ENCODE results near the gene UVRAG. TPM values are rescaled to one million over a fixed set of nuclear protein-coding genes. Genes with fewer than 3 reads are reported as not detected.

The UVRAG gene
- polyA plus RNA-seq, 1 experiment: 8.2 TPM

DNA sequence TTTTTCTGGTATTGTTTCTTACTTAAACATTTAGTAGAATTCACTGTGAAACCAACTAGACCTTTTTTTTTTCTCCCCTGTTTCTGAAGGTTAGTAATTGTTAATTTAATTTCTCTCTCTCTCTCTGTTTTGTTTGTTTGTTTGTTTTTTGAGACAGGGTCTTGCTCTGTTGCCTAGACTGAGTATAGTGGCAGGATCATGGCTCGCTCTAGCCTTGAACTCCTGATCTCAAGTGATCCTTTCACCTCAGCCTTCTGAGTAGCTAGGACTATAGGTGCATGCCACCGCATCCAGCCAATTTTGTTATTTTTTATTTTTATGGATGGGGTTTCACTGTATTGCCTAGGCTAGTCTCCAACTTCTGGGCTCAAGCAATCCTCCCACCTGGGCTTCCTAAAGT is 165.0 kb downstream of the UVRAG start:
- ChIA-PET CTCF (interaction anchor here (0.6 to 1.3 kb wide), 2 partner anchors 8 to 57 kb away, joined by 3 read pairs; no protein-coding TSS in a partner anchor), POLR2A (no interaction called here)
- TF ChIP-seq, protein P1, sequence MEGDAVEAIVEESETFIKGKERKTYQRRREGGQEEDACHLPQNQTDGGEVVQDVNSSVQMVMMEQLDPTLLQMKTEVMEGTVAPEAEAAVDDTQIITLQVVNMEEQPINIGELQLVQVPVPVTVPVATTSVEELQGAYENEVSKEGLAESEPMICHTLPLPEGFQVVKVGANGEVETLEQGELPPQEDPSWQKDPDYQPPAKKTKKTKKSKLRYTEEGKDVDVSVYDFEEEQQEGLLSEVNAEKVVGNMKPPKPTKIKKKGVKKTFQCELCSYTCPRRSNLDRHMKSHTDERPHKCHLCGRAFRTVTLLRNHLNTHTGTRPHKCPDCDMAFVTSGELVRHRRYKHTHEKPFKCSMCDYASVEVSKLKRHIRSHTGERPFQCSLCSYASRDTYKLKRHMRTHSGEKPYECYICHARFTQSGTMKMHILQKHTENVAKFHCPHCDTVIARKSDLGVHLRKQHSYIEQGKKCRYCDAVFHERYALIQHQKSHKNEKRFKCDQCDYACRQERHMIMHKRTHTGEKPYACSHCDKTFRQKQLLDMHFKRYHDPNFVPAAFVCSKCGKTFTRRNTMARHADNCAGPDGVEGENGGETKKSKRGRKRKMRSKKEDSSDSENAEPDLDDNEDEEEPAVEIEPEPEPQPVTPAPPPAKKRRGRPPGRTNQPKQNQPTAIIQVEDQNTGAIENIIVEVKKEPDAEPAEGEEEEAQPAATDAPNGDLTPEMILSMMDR (IDR thresholded peaks at IDR 0.05; ENCODE audit: insufficient read depth, low read depth, low read length): no peak
- Histone ChIP-seq H3K36me3 (ENCODE audit: control insufficient read depth, insufficient read depth, low read length) (no peaks in the 10 kb centered on the region), H3K4me3 (ENCODE audit: low read depth, low read length) (no peak overlapping the region), H3K27me3 (ENCODE audit: control insufficient read depth, insufficient read depth, low read length) (no peaks in the 10 kb centered on the region)
- no peak for DNase-seq (ENCODE audit: low read depth)

DNA sequence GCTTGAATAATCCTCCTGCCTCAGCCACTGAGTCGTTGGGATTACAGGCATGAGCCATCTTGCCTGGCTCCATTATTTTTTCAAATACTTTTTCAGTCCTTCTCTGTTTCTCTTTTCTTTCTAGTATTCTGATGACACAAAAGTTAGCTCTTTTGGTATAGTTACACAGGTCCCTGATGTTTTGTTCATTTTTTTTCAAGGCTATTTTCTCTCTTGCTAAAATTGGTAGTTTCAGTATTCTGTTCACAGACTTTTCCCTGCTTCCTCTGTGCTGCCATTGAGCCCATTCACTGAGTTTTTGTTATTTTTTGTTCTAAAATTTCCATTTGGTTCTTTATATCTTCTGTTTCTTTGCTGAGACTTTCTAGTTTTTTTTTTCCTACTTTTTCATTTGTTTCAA is 166.5 kb downstream of the UVRAG start:
- CTCF ChIA-PET: no interaction called here
- H3K4me3 ChIP-seq (ENCODE audit: low read depth, low read length): no peak overlapping the region
- no peaks in the 10 kb centered on the region for H3K36me3 ChIP-seq (ENCODE audit: control insufficient read depth, insufficient read depth, low read length)
- TF ChIP-seq, protein P1 (IDR thresholded peaks at IDR 0.05; ENCODE audit: insufficient read depth, low read depth, low read length): no peak
- DNase-seq (ENCODE audit: low read depth): no peak
- POLR2A ChIA-PET: no interaction called here
- no peaks in the 10 kb centered on the region for H3K27me3 ChIP-seq (ENCODE audit: control insufficient read depth, insufficient read depth, low read length)

DNA sequence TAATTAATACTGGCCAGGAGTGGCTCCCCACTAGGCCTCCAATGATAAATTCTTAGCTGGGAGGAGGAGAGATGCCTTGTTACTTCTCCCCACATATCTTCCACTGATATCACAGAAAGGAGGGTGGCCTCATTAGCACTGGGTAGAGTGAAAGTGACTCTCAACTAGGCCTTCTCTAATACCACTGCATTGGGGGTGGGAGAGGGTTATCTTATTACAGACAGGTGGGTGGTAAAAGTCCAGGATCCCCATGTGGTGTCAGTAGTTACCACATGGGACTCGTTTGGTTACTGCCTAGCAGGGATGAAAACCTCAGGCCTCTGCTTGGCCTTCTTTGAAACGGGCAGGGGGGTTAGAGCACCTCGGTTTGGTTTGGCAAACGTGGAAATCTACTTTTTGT is 167.3 kb downstream of the UVRAG start:
- TF ChIP-seq, protein P1 (IDR thresholded peaks at IDR 0.05; ENCODE audit: insufficient read depth, low read depth, low read length): no peak
- Histone ChIP-seq H3K27me3 (ENCODE audit: control insufficient read depth, insufficient read depth, low read length) (no peaks in the 10 kb centered on the region), H3K36me3 (ENCODE audit: control insufficient read depth, insufficient read depth, low read length) (no peaks in the 10 kb centered on the region), H3K4me3 (ENCODE audit: low read depth, low read length) (no peak overlapping the region)
- CTCF ChIA-PET: no interaction called here
- POLR2A ChIA-PET: no interaction called here
- DNase-seq (ENCODE audit: low read depth): no peak

DNA sequence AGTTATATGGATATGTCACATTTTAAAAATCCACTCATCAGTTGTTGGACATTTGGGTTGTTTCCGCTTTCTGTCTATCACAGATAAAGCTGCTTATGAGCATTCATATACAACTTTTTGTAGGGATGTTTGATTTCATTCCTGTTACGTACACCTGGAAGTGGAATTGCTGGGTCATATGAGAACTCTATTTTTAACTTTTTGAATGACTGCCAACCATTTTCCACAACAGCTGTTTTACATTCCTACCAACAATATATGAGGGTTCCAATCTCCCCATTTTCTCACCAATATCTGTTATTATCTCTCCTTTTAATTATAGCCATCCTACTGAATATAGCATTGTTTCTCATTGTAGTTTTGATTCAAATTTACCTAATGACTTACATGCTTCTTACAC is 172.0 kb downstream of the UVRAG start:
- TF ChIP-seq, protein P1 (IDR thresholded peaks at IDR 0.05; ENCODE audit: insufficient read depth, low read depth, low read length): no peak
- H3K27me3 ChIP-seq (ENCODE audit: control insufficient read depth, insufficient read depth, low read length): no peaks in the 10 kb centered on the region
- POLR2A ChIA-PET: no interaction called here
- H3K36me3 ChIP-seq (ENCODE audit: control insufficient read depth, insufficient read depth, low read length): no peaks in the 10 kb centered on the region
- DNase-seq (ENCODE audit: low read depth): no peak
- H3K4me3 ChIP-seq (ENCODE audit: low read depth, low read length): no peak overlapping the region
- CTCF ChIA-PET: no interaction called here

DNA sequence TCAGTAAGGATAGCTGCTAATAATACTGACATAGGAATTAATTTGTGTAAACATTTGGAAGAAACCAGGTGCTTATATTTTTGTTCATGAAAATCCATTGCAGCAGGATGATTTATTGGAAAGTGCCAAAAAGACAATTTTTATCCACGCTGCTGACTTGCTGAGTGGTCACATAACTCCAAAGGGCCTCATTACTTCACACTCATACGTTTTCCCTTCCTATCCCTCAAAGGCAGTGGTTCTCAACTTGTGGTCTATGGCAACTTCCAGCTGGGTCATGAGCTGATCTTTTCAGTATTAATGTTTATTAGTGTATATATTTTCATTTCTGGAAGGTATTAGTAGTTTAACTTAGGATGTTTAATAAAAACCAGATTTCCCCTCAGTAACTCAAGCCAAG is 178.1 kb downstream of the UVRAG start:
- TF ChIP-seq, protein P1 (IDR thresholded peaks at IDR 0.05; ENCODE audit: insufficient read depth, low read depth, low read length): no peak
- Histone ChIP-seq H3K27me3 (ENCODE audit: control insufficient read depth, insufficient read depth, low read length) (no peaks in the 10 kb centered on the region), H3K36me3 (ENCODE audit: control insufficient read depth, insufficient read depth, low read length) (no peaks in the 10 kb centered on the region), H3K4me3 (ENCODE audit: low read depth, low read length) (no peak overlapping the region)
- ChIA-PET POLR2A (no interaction called here), CTCF (interaction anchor here (1.2 to 1.6 kb wide), 2 partner anchors 9 to 215 kb away, joined by 3 to 4 read pairs; no protein-coding TSS in a partner anchor)
- no peak for DNase-seq (ENCODE audit: low read depth)

Measured in BJ (cell line).